HEK293 (cell line): ENCODE measurements around the gene DEAF1.
A peak's percentile ranks its signal among the peaks of the same experiment; 100 is the strongest.

Source experiments
- ATF2 ChIP-seq: fragments of 450-650 bp; formaldehyde crosslinking; IDR thresholded peaks from 2 replicates; pipeline ENCODE4 v1.5.1; 2016; ENCODE audit warnings: missing biosample characterization, missing genetic modification characterization, low read depth
- CTCF ChIP-seq: fragments of 450-650 bp; formaldehyde crosslinking; IDR thresholded peaks from 2 replicates; pipeline ENCODE4 v1.5.1; 2016; ENCODE audit warnings: missing biosample characterization, missing genetic modification characterization
- PRDM2 ChIP-seq: fragments of 450-650 bp; formaldehyde crosslinking; IDR thresholded peaks from 2 replicates; pipeline ENCODE4 v1.5.1; 2016; ENCODE audit warnings: missing biosample characterization, missing genetic modification characterization, borderline replicate concordance
- REST ChIP-seq: fragments of 450-650 bp; formaldehyde crosslinking; IDR thresholded peaks from 2 replicates; pipeline ENCODE4 v1.5.1; 2016; ENCODE audit warnings: missing biosample characterization, missing genetic modification characterization
- SP2 ChIP-seq: fragments of 450-650 bp; formaldehyde crosslinking; IDR thresholded peaks from 2 replicates; pipeline ENCODE4 v1.5.1; 2016; ENCODE audit warnings: missing biosample characterization, missing genetic modification characterization
- ZBTB17 ChIP-seq: fragments of 450-650 bp; formaldehyde crosslinking; IDR thresholded peaks from 2 replicates; pipeline ENCODE4 v1.5.1; 2016; ENCODE audit warnings: missing biosample characterization, missing genetic modification characterization
- ZBTB20 ChIP-seq: fragments of 450-650 bp; formaldehyde crosslinking; IDR thresholded peaks from 2 replicates; pipeline ENCODE4 v1.5.1; 2016; ENCODE audit warnings: missing biosample characterization, missing genetic modification characterization
- ZEB2 ChIP-seq: fragments of 450-650 bp; formaldehyde crosslinking; IDR thresholded peaks from 2 replicates; pipeline ENCODE4 v1.5.1; 2016; ENCODE audit warnings: missing biosample characterization, missing genetic modification characterization
- ZNF175 ChIP-seq: fragments of 450-650 bp; formaldehyde crosslinking; IDR thresholded peaks from 2 replicates; pipeline ENCODE4 v1.5.1; 2016; ENCODE audit warnings: missing biosample characterization, missing genetic modification characterization
- ZNF211 ChIP-seq: fragments of 450-650 bp; formaldehyde crosslinking; IDR thresholded peaks from 2 replicates; pipeline ENCODE4 v1.5.1; 2016; ENCODE audit warnings: low read depth, missing biosample characterization, missing genetic modification characterization
- ZNF266 ChIP-seq: fragments of 450-650 bp; formaldehyde crosslinking; IDR thresholded peaks from 2 replicates; pipeline ENCODE4 v1.5.1; 2016; ENCODE audit warnings: missing biosample characterization, missing genetic modification characterization, low read depth
- ZNF558 ChIP-seq: fragments of 450-650 bp; formaldehyde crosslinking; IDR thresholded peaks from 2 replicates; pipeline ENCODE4 v1.5.1; 2016; ENCODE audit warnings: missing biosample characterization, missing genetic modification characterization
- ZNF596 ChIP-seq: fragments of 450-650 bp; IDR thresholded peaks from 2 replicates; pipeline ENCODE4 v1.5.0; 2018; ENCODE audit warnings: missing biosample characterization, mild to moderate bottlenecking, missing genetic modification characterization, moderate library complexity
- ZNF626 ChIP-seq: fragments of 450-650 bp; sonication (Bioruptor Pico); formaldehyde crosslinking; IDR thresholded peaks from 2 replicates; pipeline ENCODE4 v1.5.1; 2018; ENCODE audit warnings: missing biosample characterization, missing genetic modification characterization, inconsistent platforms
- ZNF629 ChIP-seq: fragments of 450-650 bp; formaldehyde crosslinking; IDR thresholded peaks from 2 replicates; pipeline ENCODE4 v1.5.1; 2017; ENCODE audit warnings: missing biosample characterization, missing genetic modification characterization
- TF ChIP-seq, protein P1 (sequence below): IDR thresholded peaks from 2 replicates; pipeline ENCODE4 v1.6.1; 2011; ENCODE audit warnings: mild to moderate bottlenecking, low read depth, low read length, borderline replicate concordance

Gene DEAF1

DNA sequence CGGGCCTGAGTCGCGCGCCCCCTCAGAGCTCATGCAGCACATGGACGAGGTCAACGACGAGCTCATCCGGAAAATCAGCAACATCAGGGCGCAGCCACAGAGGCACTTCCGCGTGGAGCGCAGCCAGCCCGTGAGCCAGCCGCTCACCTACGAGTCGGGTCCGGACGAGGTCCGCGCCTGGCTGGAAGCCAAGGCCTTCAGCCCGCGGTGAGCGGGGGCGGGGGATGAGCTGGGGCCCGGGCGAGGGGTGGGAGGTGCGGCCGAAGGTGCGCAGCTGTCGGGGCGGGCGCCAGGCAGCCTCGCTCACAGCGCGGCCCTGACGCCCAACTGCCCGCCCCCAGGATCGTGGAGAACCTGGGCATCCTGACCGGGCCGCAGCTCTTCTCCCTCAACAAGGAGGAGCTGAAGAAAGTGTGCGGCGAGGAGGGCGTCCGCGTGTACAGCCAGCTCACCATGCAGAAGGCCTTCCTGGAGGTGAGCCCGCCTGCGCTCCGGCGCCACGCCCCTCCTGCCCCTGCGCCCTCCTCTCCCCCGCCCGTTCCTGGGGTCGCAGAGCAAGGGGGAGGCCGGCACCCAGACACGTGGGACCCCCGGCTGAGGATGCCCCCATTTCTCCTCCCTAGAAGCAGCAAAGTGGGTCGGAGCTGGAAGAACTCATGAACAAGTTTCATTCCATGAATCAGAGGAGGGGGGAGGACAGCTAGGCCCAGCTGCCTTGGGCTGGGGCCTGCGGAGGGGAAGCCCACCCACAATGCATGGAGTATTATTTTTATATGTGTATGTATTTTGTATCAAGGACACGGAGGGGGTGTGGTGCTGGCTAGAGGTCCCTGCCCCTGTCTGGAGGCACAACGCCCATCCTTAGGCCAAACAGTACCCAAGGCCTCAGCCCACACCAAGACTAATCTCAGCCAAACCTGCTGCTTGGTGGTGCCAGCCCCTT is 31.5 kb upstream of the DEAF1 start (continued):
- TF ChIP-seq, protein P1, sequence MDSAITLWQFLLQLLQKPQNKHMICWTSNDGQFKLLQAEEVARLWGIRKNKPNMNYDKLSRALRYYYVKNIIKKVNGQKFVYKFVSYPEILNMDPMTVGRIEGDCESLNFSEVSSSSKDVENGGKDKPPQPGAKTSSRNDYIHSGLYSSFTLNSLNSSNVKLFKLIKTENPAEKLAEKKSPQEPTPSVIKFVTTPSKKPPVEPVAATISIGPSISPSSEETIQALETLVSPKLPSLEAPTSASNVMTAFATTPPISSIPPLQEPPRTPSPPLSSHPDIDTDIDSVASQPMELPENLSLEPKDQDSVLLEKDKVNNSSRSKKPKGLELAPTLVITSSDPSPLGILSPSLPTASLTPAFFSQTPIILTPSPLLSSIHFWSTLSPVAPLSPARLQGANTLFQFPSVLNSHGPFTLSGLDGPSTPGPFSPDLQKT, result no peak
- TF ChIP-seq SP2 (tag by site-specific recombination) (peak; percentile 32), ZNF626 (tag by site-specific recombination) (no peak), ZNF596 (tag by site-specific recombination) (no peak), ZEB2 (no peak), ZNF175 (tag by site-specific recombination) (no peak), ZNF211 (tag by site-specific recombination) (no peak), REST (no peak), ZBTB17 (tag by site-specific recombination) (no peak), CTCF (tag by site-specific recombination) (no peak), ZNF558 (tag by site-specific recombination) (no peak), ZBTB20 (peak; percentile 16; the same call in 1 of the 2 replicates), ZNF629 (no peak), PRDM2 (no peak), ATF2 (tag by site-specific recombination) (no peak), ZNF266 (tag by site-specific recombination) (no peak)
